ENCODE measurements around the gene GJB5.
"Not testable (repeated sequence)": the region's sequence is repeated elsewhere in the genome, so short reads cannot be mapped to it uniquely, and the experiment has no call there.

The GJB5 gene

GRCh38 chr1:34754964-34755637, at the start of gene GJB5:
Gene GJB5 (plus strand): TSS chr1:34755047. CDS start chr1:34757331, 2,284 bp downstream.
- DNase-seq = no peak

GRCh38 chr1:34705077-34705476, 49.8 kb upstream of the GJB5 start:
- no peak for DNase-seq

GRCh38 chr1:34708106-34708505, 46.7 kb upstream of the GJB5 start:
- DNase-seq = no peak

GRCh38 chr1:34709547-34709946, 45.3 kb upstream of the GJB5 start:
- no peak for DNase-seq

GRCh38 chr1:34710812-34711211, 44.0 kb upstream of the GJB5 start:
- no peak for DNase-seq

- DNase-seq = no peak
Observed at GRCh38 chr1:34711485-34711884, 43.4 kb upstream of the GJB5 start.

- no peak for DNase-seq
Observed at GRCh38 chr1:34712007-34712688, 42.7 kb upstream of the GJB5 start.

GRCh38 chr1:34713443-34713842, 41.4 kb upstream of the GJB5 start:
- no peak for DNase-seq

- no peak for DNase-seq
Observed at GRCh38 chr1:34714386-34714785, 40.5 kb upstream of the GJB5 start.

- no peak for DNase-seq
Observed at GRCh38 chr1:34715139-34715538, 39.7 kb upstream of the GJB5 start.

GRCh38 chr1:34721241-34721640, 33.6 kb upstream of the GJB5 start:
- no peak for DNase-seq

GRCh38 chr1:34721646-34722355, 33.0 kb upstream of the GJB5 start:
- no peak for DNase-seq

- no peak for DNase-seq
Observed at GRCh38 chr1:34726861-34727260, 28.0 kb upstream of the GJB5 start.

GRCh38 chr1:34730485-34730884, 24.4 kb upstream of the GJB5 start:
- DNase-seq = no peak

- not testable (repeated sequence) for DNase-seq
Observed at GRCh38 chr1:34732831-34733230, 22.0 kb upstream of the GJB5 start.

GRCh38 chr1:34736692-34737091, 18.2 kb upstream of the GJB5 start:
- DNase-seq = no peak

- DNase-seq = not testable (repeated sequence)
Observed at GRCh38 chr1:34737236-34737635, 17.6 kb upstream of the GJB5 start.

- no peak for DNase-seq
Observed at GRCh38 chr1:34739613-34740012, 15.2 kb upstream of the GJB5 start.

- DNase-seq = no peak
Observed at GRCh38 chr1:34740161-34740868, 14.5 kb upstream of the GJB5 start.

- peak; percentile 83 to 90 for DNase-seq
Observed at GRCh38 chr1:34742667-34743270, 12.1 kb upstream of the GJB5 start.

GRCh38 chr1:34743775-34744174, 11.1 kb upstream of the GJB5 start:
- no peak for DNase-seq

GRCh38 chr1:34744851-34745250, 10.0 kb upstream of the GJB5 start:
- no peak for DNase-seq

- no peak for DNase-seq
Observed at GRCh38 chr1:34745666-34746065, 9.2 kb upstream of the GJB5 start.
